Breast epithelium (tissue), 3 donors: ENCODE measurements around the gene NFE2L2.

Source experiments
- POLR2A ChIP-seq: fragments of 450-650 bp; IDR thresholded peaks from one replicate; pipeline ENCODE4 v1.6.1; 2016; ENCODE audit warnings: antibody characterized with exemption, mild to moderate bottlenecking, moderate library complexity
- POLR2AphosphoS5 ChIP-seq, 3 donors: sonication (generic); formaldehyde crosslinking; IDR thresholded peaks; one replicate each; pipeline ENCODE4 v1.6.1; 2017; ENCODE audit warnings: antibody characterized with exemption in 3 of 3
- TF ChIP-seq, protein P1 (sequence below), 3 donors: fragments of 450-650 bp; IDR thresholded peaks; one replicate each; pipeline ENCODE4 v1.5.1; 2016 to 2017; ENCODE audit warnings: antibody characterized with exemption in 3 of 3, mild to moderate bottlenecking in 3 of 3, moderate library complexity in 3 of 3

DNA sequence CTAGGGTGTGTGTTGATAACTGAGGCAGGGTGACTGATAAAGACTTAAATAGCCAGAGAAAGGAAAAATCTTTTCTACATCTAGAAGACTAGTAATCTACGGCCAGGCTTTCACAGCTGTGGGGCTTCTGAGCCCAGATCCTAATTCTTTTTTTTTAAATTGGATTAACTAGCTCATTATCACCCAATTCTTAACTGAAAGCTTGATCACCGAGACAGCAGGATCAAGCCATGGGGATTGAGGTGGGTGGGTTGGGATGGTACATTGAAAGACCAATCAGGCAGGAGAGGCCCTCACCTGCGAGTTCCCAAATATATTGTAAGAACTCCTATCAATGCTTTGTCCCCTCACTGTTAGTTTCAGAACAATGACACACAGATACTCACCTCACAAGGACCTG is 20.0 kb upstream of the NFE2L2 start:
- TF ChIP-seq, protein P1, sequence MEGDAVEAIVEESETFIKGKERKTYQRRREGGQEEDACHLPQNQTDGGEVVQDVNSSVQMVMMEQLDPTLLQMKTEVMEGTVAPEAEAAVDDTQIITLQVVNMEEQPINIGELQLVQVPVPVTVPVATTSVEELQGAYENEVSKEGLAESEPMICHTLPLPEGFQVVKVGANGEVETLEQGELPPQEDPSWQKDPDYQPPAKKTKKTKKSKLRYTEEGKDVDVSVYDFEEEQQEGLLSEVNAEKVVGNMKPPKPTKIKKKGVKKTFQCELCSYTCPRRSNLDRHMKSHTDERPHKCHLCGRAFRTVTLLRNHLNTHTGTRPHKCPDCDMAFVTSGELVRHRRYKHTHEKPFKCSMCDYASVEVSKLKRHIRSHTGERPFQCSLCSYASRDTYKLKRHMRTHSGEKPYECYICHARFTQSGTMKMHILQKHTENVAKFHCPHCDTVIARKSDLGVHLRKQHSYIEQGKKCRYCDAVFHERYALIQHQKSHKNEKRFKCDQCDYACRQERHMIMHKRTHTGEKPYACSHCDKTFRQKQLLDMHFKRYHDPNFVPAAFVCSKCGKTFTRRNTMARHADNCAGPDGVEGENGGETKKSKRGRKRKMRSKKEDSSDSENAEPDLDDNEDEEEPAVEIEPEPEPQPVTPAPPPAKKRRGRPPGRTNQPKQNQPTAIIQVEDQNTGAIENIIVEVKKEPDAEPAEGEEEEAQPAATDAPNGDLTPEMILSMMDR (IDR thresholded peaks at IDR 0.05), result no peak
- TF ChIP-seq POLR2AphosphoS5 (IDR thresholded peaks at IDR 0.05) (no peak), POLR2A (no peak)
